B cell (primary cell): ENCODE measurements around the gene CNPPD1.

Source experiments
- EZH2 ChIP-seq: IDR thresholded peaks from 2 replicates; pipeline ENCODE4 v1.6.1; 2012; ENCODE audit warnings: borderline replicate concordance, low read depth, mild to moderate bottlenecking, moderate library complexity, low read length; ENCODE audit not compliant: insufficient read depth, poor library complexity, severe bottlenecking
- TF ChIP-seq, protein P1 (sequence below): fragments of 200-600 bp; IDR thresholded peaks from one replicate; pipeline ENCODE4 v1.8.0; 2022; ENCODE audit warnings: antibody characterized with exemption, mild to moderate bottlenecking

DNA sequence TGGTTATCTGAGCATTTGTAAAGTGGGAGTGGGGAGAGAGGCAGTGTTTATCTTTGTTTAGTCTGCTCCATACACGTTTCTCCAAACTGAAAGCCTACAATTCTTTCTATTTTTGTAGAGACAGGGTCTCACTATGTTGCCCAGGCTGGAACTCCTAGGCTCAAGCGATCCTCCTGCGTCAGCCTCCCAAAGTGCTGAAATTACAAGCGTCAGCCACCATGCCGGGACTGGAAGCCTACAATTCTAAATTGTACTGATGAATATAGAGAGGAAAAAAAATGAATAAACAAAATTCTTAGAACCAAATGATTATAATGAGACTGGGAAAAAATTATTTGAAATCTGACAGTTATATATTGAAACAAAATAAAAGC is 28.4 kb upstream of the CNPPD1 start:
- TF ChIP-seq, protein P1, sequence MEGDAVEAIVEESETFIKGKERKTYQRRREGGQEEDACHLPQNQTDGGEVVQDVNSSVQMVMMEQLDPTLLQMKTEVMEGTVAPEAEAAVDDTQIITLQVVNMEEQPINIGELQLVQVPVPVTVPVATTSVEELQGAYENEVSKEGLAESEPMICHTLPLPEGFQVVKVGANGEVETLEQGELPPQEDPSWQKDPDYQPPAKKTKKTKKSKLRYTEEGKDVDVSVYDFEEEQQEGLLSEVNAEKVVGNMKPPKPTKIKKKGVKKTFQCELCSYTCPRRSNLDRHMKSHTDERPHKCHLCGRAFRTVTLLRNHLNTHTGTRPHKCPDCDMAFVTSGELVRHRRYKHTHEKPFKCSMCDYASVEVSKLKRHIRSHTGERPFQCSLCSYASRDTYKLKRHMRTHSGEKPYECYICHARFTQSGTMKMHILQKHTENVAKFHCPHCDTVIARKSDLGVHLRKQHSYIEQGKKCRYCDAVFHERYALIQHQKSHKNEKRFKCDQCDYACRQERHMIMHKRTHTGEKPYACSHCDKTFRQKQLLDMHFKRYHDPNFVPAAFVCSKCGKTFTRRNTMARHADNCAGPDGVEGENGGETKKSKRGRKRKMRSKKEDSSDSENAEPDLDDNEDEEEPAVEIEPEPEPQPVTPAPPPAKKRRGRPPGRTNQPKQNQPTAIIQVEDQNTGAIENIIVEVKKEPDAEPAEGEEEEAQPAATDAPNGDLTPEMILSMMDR, result no peak
- no peak for TF ChIP-seq EZH2
